GM18861 (cell line): Measurements from ENCODE around the gene PDE9A.
"Not testable (repeated sequence)": the region's sequence is repeated elsewhere in the genome, so short reads cannot be mapped to it uniquely, and the experiment has no call there.

ENCODE experiments used
- ATAC-seq: cut with Tn5 transposase; IDR thresholded peaks from one replicate; pipeline ENCODE4 v1.9.1; 2021; ENCODE audit not compliant: unreplicated experiment

PDE9A gene

GRCh38 chr21:42704861-42705260 lies 51.4 kb downstream of the PDE9A start:
- ATAC-seq = no peak

- no peak for ATAC-seq
Observed at GRCh38 chr21:42705346-42705745, 51.9 kb downstream of the PDE9A start.

GRCh38 chr21:42705746-42706374 lies 52.4 kb downstream of the PDE9A start:
- no peak for ATAC-seq

GRCh38 chr21:42706765-42707164 lies 53.3 kb downstream of the PDE9A start:
- ATAC-seq = no peak

GRCh38 chr21:42707207-42707830 lies 53.9 kb downstream of the PDE9A start:
- no peak for ATAC-seq

- ATAC-seq = no peak
Observed at GRCh38 chr21:42708107-42708506, 54.7 kb downstream of the PDE9A start.

GRCh38 chr21:42708916-42709315 lies 55.5 kb downstream of the PDE9A start:
- not testable (repeated sequence) for ATAC-seq

GRCh38 chr21:42711667-42712066 lies 58.2 kb downstream of the PDE9A start:
- no peak for ATAC-seq

- ATAC-seq = not testable (repeated sequence)
Observed at GRCh38 chr21:42715427-42715826, 62.0 kb downstream of the PDE9A start.

GRCh38 chr21:42716074-42716473 lies 62.7 kb downstream of the PDE9A start:
- no peak for ATAC-seq

- not testable (repeated sequence) for ATAC-seq
Observed at GRCh38 chr21:42720484-42720883, 67.1 kb downstream of the PDE9A start.

GRCh38 chr21:42721341-42721824 lies 68.0 kb downstream of the PDE9A start:
- no peak for ATAC-seq

GRCh38 chr21:42722153-42722552 lies 68.7 kb downstream of the PDE9A start:
- ATAC-seq = no peak

GRCh38 chr21:42722808-42723473 lies 69.5 kb downstream of the PDE9A start:
- ATAC-seq = no peak

- ATAC-seq = no peak
Observed at GRCh38 chr21:42724226-42724920, 71.0 kb downstream of the PDE9A start.

GRCh38 chr21:42725416-42725930 lies 72.1 kb downstream of the PDE9A start:
- ATAC-seq = no peak

GRCh38 chr21:42731264-42732032 lies 78.0 kb downstream of the PDE9A start:
- ATAC-seq = no peak

- ATAC-seq = no peak
Observed at GRCh38 chr21:42732033-42732410, 78.6 kb downstream of the PDE9A start.

- no peak for ATAC-seq
Observed at GRCh38 chr21:42733037-42733627, 79.7 kb downstream of the PDE9A start.

- no peak for ATAC-seq
Observed at GRCh38 chr21:42733874-42734273, 80.5 kb downstream of the PDE9A start.
